HG02973 (cell line): ENCODE results near the gene XPO1.
"Not testable (repeated sequence)": the region's sequence is repeated elsewhere in the genome, so short reads cannot be mapped to it uniquely, and the experiment has no call there.

Source experiments
- ATAC-seq: cut with Tn5 transposase; IDR thresholded peaks from one replicate; pipeline ENCODE4 v1.9.1; 2021; ENCODE audit warnings: moderate library complexity; ENCODE audit not compliant: unreplicated experiment

The XPO1 gene, protein sequence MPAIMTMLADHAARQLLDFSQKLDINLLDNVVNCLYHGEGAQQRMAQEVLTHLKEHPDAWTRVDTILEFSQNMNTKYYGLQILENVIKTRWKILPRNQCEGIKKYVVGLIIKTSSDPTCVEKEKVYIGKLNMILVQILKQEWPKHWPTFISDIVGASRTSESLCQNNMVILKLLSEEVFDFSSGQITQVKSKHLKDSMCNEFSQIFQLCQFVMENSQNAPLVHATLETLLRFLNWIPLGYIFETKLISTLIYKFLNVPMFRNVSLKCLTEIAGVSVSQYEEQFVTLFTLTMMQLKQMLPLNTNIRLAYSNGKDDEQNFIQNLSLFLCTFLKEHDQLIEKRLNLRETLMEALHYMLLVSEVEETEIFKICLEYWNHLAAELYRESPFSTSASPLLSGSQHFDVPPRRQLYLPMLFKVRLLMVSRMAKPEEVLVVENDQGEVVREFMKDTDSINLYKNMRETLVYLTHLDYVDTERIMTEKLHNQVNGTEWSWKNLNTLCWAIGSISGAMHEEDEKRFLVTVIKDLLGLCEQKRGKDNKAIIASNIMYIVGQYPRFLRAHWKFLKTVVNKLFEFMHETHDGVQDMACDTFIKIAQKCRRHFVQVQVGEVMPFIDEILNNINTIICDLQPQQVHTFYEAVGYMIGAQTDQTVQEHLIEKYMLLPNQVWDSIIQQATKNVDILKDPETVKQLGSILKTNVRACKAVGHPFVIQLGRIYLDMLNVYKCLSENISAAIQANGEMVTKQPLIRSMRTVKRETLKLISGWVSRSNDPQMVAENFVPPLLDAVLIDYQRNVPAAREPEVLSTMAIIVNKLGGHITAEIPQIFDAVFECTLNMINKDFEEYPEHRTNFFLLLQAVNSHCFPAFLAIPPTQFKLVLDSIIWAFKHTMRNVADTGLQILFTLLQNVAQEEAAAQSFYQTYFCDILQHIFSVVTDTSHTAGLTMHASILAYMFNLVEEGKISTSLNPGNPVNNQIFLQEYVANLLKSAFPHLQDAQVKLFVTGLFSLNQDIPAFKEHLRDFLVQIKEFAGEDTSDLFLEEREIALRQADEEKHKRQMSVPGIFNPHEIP (N-terminal part only)

DNA sequence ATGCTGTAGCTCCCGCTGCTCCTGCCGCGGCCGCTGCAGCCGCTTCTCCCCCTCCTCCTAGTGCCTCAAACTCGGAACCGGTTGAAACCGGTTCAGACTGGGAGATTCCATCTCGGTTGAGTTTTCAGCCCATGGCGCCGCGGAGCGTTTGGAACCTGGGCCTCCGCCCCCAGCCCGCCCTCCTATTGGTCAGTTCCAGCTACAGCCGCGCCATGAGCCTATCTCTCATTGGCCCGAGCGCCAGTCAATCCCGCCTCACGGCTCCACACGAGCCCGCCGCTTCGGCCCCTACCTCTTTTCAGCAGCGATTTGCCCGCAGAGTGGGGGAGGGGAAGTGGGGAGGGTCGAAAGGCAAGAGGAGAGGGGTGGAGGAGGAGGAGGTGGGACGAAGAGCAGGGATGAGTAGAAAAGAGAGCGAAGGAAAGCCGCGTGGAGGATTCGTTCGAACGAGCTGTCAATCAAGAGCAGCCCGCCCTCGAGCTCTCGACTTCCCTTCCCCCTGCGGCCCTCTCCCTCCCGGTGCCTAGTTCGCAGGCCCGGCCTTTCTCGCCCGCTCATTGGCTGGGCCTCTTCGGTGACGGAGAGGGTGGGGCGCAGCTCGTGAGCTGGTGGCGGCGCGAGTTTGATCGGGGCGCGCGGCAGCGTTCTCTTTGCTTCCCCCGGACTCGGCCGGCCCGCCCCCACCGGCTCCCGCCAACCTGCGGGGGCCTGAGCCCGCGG lies at the start of gene XPO1:
Gene XPO1, minus strand, starts transcription at position 157 of the 720 bp plus-strand sequence. CDS start 4,459 bp downstream, outside the sequence.
- peak; percentile 77 for ATAC-seq

DNA sequence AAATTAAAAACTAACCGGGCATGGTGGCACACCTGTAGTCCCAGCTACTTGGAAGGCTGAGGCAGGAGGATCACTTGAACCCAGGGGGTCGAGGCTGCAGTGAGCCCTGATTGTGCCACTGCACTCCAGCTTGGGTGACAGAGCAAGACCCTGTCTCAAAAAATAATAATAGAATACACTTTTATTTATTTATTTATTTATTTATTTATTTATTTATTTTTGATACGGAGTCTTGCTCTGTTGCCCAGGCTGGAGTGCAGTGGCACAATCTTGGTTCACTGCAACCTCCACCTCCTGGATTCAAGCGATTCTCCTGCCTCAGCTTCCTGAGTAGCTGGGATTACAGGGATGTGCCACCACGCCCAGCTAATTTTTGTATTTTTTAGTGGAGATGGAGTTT lies 48.8 kb upstream of the XPO1 start:
- ATAC-seq: not testable (repeated sequence)

DNA sequence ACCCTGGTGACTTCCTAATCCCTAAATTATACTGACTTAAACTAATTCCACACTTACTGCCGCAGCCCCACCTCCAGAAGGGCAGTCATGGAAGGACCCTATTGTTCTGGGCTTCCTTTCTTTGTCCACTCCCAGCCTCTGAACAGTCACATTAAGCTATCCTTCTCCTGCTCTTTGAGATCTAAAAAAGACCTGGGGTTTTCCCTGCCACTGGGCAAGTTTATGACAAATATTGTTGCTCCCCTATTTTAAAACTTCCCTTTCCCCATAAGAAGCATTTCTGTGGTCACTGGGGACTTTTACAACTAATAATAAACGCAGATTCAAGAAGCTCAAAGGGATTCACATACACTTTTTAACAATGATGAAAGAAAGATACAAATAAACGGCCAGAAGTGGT lies 47.2 kb upstream of the XPO1 start:
- no peak for ATAC-seq

DNA sequence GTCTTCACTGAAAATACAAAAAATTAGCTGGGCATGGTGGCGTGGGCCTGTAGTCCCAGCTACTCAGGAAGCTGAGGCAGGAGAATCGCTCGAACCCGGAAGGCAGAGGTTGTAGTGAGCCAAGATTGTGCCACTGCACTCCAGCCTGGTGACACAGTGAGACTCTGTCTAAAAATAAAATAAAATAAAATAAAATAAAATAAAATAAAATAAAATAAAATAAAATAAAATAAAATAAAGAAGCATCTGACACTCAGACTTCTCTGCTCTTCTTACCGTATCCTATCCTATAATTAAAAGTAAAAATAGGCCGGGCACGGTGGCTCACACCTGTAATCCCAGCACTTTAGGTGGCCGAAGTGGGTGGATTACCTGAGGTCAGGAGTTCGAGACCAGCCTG lies 46.2 kb upstream of the XPO1 start:
- not testable (repeated sequence) for ATAC-seq

DNA sequence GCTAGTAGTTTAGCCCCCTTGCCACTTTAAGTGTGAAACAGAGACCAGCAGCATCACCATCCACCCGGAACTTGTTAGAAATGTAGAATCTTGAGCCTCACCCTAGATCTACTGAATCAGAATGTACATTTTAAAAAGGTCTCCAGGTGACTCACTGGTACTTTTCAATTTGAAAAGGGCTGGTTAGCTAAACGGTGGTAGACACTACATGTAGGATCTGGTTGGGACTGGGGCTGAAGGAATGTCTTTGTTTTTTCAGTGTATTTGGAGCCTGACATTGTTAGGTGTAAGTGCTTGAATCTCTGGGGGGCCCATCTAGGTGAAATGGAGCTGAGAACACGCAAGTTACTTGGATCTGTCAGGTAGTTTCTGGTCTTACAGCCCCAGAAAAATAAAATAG lies 44.0 kb upstream of the XPO1 start:
- ATAC-seq: no peak

DNA sequence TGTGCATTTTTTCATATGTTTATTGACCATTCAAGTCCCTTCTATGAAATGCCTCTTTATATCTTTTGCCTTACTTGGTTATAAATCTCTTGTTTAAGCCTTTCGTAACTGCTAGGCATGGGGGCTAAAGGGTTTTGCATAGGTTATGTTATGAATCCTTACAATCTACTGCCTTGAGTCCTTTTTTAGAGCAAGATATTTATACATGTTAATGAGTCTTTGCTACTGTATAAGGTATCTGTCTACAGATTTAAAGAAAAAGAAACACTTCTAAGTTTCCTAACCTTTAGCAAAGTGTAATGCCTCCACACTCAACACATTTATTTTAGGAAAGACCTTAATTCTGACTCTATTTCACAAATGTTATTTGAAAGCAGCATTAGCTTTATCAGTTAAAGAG lies 43.6 kb upstream of the XPO1 start:
- no peak for ATAC-seq

DNA sequence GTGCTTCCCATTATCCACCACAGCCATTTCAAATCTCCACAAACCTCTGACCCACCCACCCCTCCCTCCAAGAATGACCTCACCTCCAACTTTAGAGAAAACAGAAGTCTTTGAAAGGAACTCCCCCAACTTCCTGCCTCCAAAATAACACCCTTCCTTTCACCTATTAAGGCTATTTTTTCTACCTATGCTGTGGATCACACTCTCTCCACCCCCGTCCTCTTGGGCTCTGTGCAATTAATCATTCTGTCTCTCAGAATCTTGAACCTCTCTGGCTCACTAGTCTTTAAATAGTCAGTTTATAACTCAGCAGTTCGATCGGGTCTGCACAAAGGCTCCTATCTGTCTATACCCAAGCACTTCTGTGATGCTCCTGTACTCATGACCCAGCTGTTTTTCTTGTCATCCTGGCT lies 37.3 kb upstream of the XPO1 start:
- no peak for ATAC-seq

DNA sequence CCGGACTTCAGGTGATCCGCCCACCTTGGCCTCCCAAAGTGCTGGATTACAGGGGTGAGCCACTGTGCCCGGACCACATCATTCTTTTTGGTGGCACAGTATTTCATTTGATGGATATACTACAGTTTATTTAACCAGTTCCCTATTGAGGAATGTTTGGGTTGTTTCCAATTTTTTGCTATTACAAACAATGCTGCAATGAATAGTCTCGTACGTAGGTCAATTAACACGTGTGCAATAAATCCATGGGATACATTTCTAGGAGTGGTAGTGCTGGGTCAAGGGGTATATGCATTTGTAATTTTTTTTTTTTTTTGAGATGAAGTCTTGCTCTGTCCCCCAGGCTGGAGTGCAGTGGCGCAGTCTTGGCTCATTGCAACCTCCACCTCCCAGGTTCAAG lies 28.4 kb upstream of the XPO1 start:
- ATAC-seq: no peak

DNA sequence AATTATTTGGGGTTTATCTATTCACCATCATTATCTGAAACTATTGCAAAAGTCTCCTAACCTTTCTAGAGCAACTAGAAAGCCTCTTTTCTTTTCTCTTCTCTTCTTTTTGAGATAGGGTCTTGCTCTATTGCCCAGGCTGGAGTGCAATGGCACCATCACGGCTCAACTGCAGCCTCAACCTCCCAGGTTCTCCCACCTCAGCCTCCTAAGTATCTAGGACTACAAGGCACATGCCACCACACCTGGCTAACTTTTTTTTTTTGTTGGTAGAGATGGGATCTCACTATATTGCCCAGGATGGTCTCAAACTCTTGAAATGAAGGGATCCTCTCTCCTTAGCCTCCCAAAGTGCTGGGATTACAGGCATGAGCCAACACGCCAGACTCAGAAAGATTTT lies 24.5 kb upstream of the XPO1 start:
- ATAC-seq: no peak

DNA sequence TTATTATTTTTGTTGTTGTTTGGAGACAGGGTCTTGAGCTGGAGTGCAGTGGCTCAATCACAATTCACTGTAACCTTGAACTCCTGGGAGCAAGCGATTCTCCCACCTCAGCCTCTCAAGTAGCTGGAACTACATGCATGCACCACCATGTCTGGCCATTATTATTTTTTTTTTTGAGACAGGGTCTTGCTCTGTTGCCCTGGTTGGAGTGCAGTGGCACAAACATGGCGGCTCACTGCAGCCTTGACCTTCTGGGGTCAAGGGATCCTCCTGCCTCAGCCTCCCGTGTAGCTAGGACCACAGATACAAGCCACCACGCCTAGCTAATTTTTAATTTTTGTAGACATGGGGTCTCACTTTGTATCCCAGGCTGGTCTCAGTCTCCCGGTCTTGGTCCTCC lies 20.0 kb upstream of the XPO1 start:
- ATAC-seq: no peak

DNA sequence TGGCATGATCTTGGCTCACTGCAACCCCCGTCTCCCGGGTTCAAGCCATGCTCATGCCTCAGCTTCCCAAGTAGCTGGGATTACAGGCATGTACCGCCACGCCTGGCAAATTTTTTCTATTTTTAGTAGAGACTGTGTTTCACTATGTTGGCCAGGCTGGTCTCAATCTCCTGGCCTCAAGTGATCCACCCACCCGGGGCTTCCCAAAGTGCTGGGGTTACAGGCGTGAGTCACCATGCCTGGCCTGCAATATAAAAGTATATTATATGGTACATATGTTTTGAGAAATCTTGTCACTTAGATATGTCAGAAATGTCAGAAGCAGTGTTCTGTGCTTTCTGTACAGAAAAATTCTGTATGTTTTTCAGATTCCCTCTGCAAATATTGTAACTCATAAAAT lies 19.2 kb upstream of the XPO1 start:
- ATAC-seq: no peak

DNA sequence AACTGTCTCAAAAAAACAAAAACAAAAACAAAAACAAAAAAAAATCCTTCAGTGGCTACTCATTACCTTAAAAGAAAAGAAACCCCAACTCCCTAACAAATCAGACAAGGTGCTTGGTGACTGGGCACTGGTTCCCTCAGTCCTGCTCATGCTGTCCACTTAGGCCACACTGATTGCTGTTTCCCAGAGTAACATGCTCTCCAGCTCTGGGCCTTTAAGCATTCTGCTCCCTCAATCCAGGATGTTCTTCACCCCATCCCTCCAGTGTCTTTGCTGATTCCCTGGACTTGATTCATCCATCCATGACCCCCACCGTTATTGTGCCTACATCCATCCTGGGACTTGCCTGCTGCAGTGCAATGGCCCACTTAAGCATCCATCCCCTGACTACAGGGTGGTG lies 16.4 kb upstream of the XPO1 start:
- no peak for ATAC-seq

DNA sequence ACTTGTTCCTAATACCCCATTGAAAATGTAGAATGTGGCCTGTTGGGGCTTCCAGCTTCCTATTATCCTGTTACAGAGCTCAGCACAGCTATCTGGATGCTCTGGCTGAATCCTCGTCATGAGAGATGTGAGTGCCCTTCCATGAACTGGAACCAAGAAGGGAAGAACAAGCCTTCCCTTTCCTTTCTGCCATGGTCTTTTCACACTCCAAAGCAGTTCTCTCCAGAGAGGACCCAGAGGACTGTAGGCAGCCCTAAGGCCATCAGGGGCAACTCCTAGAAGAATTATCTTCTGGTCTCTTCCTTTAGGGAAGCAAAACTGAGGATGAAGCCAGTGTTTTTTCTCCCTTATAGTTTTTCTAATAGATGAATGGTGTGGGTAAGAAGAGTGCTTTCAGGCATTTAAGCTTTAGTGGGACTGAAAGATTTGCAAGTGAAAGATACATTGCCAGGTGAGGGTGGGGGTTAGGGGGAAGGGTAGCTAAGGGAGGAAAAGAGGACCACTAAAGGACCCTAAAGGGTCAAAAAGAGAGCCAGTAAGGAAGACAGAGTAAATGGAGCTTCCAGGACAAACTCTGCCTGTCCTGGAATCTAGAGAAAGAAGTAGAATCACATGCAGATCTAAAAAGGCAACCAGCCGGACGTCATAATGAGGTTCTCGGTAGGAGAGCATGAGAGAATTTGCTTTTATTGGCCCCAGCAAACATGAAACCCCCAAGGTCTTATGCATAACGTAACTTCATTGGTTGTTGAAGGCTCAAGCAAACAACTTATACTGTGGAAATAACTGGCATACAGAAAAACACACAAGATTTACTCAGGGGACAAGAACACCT lies 12.4 kb upstream of the XPO1 start:
- no peak for ATAC-seq

DNA sequence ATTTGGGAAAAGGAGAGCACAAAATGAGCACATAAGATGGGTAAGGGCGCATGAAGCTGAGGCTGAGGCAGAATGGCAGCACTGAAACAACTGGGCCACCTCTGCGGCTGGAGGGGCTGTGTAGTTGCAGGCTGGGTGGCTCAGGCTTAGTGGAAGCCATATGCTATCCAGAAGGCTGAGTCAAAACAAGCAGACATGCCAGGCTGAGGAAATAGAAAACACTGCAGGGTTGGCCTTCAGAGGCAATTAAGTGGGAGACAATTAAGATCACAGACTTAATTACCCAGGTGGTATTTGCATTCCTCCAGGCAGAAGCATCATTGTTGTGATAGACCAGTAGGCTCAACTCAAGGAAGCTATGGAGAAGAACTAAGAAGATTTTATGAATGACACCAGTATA lies 11.4 kb upstream of the XPO1 start:
- ATAC-seq: no peak

DNA sequence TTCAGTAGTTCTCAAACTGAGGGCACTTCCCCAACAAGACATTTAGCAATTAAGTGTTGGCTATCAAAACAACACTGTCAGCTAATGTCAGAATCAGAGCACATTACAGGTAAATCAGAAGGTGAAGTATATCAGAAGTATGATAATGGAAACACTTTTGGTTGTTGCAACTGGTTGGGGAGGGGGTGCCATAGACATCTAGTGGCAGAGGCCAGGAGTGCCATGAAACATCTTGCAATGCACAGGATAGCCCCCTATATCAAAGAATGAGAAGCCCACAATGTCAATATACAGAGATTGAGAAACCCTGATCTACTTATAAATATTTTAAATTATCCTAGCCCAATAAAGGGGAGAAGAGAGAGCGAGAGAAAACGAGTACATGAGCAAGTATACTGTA lies 4.9 kb upstream of the XPO1 start:
- ATAC-seq: no peak

DNA sequence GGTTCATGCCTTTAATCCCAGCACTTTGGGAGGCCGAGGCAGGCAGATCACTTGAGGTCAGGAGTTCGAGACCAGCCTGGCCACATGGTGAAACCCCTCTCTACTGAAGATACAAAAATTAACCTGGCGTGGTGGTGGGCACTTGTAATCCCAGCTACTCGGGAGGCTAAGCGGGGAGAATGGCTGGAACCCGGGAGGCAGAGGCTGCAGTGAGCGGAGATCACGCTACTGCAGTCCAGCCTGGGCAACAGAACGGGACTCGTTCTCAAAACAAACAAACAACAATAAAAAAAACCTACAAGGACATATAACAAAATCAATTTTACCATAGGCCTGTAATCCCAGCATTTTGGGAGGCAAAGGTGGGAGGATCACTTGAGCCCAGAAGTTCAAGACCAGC lies 2.0 kb upstream of the XPO1 start:
- not testable (repeated sequence) for ATAC-seq

DNA sequence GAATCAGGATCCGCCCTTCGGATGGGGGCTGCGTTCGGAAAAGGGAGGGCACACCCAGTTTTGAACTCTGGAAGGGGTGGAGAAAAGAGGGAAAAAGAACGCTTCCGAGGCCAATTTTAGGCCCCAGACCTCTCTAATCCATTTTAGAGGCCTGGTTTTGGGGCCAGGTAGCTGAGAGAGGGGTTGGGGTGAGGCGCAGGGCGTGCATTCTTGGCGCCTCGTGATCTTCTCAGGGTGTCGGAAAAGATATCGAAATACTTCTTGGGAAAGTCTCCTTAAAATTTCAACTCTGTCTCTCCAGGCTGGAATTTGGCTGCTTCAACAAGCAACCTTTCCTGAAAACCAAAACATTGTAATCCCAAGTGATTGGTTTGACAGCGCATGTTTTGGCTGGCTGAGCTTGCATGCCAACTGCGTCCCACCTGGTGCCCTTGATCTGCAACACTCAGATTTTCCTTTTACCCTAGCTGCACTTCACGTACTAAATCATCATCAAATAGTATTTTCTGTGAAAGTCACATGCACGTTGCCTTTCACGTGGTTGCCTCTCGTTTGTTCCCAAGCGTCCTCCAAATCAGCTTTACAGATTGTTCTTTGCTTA lies 864 bp upstream of the XPO1 start:
- no peak for ATAC-seq

DNA sequence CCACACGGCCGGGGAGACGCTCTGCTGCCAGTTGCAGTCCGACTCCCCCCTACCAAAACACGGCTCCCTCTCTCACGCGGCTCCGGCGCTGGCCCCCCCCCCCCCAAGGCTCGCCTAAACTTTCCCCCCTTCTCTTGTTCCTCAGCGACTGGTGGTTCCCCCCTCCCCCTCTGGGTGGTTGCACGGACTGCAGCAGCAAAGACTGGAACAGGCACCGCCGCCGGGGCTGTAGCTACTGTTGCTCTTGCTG lies 281 bp downstream of the XPO1 start:
- ATAC-seq: no peak

DNA sequence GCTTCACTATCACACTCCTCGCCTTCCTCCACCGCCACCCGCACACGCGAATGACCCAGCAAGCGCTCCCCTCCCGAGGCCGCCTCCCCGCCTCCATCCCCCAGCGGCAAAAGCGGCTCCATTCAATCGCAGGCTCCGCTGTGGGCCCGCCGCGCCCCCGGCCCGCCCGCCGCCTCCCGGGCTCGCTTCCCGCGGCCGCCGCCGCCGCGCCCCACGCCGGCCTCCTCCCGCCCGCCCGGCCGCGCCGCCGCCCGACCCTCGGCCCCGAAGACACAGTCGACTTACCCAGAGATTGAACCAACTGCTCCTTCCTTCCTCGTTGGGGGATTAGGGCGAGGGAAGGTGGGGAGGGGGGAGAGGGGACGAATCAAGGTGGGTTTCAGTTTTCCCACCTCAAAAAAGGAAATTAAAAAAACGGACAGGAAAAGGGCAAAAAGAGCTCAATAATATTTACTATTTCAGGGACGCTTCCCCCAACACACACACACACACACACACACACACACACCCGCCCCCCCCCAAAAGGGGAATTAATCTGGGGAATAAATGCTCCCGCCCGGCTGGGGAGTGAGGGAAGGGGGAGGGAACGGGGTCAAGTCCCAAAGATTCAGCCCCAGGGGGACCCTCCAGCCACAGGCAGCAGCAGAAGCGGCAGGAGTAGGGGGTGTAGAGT lies 743 bp downstream of the XPO1 start:
- no peak for ATAC-seq
